ENCODE measurements around the gene BCL2L1.

BCL2L1 gene

DNA sequence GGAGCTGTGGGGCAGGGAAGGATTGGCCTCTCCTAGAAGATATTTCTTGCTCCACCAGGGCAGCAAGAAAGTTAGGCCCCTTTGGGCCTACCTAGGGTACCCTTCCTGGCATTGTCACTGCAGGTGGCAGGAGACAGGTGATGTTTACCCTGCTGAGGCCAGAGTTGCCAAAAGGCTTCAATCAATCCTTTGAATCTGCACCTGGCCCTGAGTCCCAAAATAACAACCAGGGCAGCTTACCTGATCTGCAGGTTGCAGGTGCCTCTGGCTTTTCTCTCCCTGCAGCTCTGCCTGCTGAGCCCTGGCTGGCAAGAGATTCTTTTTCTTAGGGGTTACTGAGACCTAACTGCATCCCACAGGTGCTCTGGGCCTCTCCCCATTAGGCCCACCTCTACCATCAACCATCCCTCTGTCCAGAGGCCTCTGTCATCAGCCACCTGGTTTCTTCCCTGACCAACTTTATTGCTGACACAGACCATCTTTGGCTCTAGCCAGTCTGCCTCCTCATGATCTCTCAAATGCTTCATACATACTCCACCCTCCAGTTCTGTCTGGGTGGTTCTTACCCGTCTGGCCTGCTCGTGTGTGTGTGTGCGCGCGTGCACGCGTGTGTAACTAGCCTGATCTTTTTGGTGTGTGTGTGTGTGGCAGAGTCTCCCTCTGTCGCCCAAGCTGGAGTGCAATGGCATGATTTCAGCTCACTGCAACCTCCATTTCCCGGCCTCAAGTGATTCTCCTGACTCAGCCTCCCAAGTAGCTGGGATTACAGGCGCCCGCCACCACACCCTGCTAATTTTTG lies 13.7 kb downstream of the BCL2L1 start:
- DNase-seq, result no peak

DNA sequence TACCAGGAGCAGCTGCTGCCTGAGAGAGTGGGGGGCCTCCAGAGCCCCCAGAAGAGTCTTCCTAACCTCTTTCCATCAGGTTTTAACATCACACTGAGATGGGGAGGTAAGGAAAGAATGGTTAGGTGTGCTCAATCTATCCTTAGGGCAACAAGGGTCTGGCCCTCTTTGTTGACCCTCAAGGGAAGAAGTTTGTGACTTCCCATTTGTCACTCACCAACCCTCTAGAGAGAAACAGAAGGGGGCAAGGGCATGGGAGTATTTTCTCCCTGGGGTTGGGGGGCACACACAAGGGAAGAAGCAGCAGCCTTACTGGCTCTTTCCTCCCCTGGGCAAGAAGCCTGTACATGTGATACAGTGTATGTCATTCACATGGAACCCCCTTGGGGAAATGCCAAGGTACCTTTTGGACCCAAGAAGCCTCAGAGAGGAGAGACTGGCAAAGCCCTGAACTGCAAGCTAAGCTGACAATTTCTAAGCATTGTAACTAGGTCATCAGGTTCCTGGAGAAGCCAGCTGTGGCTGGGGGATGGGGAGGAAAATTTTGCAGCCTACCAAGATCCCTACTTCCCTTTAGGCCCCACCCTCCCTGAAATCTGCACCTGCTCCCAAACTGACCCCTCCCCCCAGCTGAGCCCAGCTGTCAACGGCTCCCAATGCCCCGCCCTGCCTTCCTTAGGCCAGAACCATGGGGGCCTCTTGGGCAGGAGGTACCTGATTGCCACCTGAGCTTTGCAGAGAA lies 14.5 kb downstream of the BCL2L1 start:
- no peak for DNase-seq

DNA sequence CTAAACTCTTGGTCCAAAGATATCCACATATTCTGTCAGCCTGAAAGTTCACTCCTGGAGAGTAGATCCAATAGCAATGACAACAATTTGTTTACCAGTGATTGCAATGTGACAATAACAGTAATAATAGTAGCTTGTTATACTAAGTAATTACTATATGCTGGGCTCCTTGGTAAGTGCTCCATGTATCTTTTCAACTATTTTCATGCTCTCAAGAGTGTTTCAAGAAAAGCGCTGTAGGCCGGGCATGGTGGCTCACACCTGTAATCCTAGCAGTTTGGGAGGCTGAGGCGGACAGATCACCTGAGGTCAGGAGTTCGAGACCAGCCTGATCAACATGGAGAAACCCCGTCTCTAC lies 15.4 kb downstream of the BCL2L1 start:
- no peak for DNase-seq

DNA sequence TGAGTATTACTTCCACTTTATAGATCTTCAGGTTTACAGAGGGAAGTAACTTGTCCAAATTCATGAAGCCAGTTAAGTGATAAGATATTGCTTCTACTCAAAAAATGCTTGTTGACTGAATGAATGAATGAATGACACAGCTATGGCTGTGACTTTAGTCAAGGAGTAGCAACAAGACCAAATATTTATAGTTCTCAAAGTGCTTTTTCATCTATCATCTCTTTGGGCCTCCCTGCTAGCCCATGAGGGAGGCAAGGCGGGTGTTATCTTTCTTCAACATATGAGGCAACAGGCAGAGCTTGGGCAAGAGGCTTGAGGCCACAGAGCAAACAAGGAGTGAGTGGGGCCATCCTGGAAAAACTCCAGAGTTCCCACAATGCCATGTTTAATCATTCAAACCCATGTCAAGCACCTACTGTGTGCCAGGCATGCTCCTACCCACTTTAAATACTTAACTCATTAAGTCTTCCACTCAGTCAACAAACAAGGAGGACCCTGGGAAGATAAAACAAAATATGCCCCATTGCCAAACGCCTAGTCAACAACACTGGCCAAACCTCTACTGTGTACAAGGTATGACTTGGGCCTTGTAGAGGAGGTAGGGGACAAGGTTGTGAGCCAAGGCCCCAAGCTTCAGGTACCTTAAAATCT lies 15.9 kb downstream of the BCL2L1 start:
- DNase-seq, result no peak

DNA sequence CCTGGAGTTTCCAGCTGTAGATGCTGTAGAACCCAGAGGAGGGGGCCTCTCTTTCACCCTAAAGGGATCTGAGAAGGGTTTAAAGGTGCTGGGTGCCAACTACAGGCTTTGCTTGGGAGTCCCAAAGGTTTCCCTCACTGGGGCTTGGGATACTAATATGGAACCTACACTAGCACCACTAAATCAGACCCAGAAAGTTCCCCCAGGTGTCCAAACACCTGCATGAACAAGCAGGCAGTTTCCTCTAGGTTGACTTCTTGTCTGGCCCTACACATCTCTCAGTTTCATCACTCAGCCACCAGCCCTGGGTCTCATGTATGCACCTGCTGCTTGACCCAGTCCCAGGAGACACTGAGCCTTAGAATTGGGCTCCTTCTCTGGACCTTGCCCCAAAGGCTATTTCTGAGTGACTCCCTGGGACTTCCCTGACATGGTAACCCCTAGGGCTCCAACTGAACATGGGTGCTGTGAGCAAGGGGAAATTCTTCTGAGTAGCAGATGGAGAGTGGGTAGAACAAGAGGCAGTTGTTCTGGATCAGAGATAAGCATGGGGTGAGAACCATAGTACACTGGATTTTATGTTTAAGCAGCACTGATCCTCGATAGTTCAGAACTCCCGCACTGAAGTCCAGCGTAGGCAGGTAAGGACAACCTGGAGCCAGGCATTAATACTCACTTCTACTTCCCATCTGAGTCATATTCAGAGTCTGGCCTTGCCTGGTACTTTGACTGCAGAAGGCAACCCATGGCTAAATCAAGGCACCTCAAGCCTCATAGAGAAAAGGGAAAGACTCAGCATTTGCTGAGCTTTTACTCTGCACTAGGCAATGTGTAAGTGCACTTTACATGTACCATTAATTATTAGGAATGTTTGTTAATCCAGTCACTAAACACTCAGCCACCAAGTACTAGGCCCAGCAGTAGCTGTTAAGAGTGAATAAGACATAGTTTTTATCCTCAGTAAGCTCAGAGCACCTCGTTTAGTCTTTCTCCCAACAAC lies 16.8 kb downstream of the BCL2L1 start:
- DNase-seq, result no peak

DNA sequence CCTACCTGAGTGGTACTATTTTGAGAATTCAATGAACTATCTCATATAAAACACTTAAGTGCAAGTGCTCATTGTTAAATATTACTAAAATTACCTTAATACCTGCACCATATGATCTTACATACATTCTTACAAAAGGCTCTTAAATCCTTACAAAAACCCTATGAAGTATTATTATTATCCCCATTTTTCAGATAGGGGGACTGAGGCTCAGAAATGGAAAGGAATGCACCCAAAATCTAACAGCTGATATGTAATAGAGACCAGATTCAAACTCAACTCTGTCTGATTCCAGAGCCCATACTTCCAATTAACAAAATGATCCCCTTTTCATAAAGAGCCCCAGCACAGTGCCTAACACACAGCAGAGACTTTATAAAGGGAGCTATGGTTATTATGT lies 17.5 kb downstream of the BCL2L1 start:
- no peak for DNase-seq

DNA sequence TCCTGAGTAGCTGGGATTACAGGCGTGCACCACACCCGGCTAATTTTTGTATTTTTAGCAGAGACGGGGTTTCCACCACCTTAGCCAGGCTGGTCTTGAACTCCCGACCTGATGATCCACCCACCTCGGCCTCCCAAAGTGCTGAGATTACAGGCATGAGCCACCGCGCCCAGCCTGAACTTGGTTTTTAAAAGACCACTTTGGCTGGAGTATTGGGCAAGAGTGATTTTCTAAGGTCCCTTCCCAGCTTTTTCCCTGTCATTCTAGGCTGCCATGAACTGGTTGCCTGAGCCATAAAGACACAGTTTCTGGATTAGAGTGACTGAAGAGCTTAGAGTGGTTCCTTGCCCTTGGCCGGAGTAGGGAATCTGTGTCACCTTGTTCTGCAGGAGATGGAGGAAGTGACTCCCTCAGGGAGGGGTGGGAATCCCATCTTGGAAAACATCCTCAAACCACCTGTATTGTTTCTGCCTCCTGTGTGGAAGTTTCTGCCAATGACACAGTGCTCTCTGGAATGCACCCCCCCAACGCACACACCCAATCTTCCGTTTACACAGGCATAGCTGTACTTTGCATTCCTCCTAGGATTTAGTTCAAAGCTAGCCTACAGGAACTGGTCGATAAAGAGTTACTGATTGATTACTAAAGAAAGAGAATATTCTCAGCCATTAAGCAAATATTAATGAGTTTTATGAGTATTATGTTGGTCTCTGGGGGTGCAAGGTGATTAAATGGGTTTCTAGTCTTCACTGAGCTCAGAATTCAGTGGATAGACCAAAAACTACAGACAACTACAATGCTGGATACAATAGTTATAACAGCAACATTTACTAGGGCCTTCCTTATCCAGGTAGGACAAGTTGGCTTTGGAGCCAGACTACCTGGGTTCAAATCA lies 18.2 kb downstream of the BCL2L1 start:
- no peak for DNase-seq

DNA sequence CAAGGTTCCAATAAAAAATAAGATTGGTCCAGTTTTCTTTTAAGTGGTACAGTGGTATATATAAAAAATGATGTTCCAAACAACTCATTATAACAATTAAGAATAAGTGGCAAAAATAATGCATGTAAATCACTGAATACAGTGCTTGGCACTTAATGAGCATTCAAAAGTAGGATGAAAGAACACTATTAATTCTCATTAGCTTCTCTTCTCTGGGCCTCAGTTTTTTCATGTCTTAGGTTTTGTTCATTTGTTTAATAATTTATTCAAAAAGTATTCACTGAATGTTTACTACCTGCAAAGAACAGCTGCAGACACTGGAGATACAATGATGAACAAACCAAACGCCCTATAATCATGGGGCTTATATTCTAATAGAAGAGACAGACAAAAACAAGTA lies 21.1 kb downstream of the BCL2L1 start:
- DNase-seq, result no peak

DNA sequence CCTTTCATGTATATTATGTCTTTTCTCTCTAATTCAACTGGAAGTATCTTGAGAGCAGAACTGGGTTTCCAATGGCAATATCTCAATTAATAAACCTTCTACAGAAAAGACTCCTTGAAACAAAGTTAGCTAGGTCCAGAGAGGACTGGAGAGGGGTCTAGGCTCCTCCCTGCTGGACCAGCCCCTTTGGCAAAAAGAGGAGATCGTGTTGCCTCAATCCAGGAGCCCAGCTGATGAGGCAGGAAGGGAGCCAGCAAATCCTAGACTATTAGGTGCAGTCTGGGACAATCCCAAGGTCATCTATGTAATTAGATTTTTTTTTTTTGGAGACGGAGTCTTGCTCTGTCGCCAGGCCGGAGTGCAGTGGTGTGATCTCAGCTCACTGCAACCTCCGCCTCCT lies 21.9 kb downstream of the BCL2L1 start:
- no peak for DNase-seq

DNA sequence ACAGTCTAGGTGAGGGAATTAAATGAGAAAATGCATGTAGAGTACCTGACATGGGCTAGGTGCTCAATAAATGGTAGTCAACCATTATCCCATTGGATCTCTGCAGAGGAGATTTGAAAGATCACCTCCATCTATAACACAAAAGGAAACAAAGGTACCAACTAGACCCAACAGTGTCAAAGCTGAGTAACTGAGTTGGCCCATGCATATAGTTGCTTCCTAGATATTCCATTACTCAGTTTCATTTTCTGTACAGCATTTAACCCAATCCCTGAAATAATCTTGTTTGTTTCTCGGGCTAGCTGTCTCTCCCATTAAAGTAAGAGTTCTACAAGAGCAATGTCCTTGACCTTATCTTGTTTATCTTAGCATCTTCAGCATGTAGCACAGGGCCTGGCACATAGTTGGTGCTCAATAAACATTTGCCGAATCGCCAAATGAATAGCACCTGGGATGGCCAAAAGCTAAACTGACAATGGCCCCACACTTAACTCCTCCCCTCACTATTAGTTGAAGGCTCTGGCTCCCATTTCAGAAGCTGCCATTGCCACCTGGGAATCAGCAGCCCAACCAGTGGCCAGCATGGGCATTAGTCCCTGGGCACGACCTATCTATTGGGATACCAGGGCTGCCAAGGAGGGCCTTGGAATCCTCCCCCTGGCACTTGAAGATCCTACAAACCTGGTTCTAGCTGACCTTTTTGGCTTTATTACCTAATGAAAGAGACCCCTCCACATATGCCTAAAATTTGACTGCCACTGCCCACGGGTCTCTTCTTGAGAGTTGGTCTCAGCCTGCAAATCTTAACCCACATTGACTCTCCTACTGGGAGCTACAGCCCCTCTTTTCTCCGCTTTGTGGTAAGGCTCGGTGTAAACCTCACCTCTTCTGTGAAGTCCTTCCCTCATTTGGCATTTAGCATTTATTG lies 22.6 kb downstream of the BCL2L1 start:
- no peak for DNase-seq

DNA sequence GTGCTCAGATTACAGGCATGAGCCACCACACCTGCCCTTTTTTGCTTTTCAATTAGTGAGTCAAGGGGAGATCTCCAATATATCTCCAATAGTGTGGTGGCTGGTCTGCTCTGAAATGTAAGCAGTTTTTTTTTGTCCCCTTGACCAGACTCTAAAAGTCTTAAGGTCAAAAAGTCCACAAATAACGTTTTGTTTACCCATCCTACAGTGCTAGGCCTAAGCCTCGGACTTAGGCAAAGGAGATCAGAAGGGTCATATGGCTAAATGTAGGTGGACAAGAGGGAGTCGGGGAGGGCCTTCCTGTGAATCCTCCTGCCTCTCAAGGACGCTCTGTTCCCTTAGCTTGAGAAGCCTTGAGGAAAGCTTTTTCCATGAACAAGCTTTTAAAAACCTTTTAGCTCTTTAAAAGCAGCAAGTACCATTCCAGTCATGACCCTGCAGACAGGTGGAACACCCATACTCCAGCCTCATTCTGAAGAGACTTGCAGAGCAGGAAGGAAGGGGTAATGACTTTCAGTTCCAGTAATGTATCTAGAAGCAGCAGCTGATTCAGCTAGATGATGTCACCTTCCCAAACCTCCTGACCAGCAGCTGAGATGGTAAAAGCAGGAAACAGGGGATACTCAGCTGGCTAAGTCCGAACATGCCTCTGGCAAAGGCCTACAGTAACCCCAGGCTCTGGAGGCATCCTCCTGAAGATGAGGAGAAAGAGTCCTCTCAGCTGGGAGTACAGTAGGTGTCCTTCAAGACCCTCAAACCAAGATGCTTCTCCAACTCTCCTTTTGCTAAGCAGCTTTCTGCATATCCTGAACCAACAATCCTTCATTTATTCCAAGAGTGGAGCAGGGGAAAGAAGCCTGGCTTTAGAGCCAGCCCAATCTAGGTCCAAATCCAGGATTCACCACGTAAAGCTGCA lies 23.6 kb downstream of the BCL2L1 start:
- DNase-seq, result no peak

DNA sequence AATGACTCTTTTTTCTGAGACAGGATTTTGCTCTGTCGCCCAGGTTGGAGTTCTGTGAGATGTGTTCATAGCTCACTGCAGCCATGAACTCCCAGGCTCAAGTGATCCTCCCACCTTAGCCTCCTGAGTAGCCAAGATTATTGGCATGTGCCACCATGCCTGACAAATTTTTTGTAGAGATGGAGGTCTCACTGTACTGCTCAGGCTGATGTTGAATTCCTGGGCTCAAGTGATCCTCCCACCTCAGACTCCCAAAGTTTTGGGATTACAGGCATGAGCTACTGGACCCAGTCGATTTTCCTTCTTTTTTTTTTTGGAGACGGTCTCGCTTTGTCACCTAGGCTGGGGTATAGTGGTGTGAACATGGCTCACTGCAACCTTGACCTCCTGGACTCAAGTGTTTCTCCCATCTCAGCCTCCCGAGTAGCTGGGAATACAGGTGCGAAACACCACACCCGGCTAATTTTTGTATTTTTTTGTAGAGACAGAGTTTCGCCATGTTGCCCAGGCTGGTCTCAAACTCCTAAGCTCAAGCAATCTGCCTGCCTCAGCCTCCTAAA lies 24.3 kb downstream of the BCL2L1 start:
- no peak for DNase-seq

DNA sequence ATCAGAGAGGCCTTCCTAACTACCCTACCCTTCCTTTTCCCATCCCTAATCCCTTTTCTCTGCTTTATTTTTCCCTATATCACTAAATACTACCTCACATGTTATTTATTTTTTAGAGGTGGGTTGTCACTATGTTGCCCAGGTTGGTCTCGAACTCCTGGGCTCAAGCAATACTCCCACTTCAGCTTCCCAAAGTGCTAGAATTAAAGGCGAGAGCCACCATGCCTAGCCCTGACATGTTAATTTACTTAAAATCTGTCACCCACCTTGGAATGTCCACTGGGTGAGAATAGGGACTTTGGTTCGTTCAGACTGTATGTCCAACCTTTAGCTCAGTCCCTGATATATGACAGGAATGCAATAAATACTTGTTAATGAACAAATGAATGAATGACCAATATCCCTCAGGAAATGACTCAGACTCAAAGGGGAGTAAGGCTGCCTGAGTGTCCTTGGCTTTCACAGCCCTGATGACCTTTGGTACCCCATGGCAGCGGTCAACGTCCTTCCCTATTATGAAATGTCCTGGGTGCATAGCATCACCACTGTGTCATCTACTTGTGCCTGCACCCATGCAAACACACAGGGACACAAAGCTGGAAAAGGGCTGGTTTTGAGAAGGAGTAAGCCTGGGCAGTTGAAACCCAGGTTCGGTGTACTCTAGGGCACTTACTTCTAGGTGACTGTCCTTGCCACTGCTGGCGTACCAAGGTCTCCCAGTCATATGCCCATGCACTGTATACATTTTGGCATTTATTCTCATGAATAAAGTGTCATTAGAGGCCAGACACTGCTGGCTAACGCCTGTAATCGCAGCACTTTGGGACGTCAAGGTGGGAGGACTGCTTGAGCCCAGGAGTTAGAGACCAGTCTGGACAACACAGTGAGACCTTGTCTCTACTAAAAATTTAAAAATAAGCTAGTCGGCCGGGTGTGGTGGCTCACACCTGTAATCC lies 26.5 kb downstream of the BCL2L1 start:
- no peak for DNase-seq

DNA sequence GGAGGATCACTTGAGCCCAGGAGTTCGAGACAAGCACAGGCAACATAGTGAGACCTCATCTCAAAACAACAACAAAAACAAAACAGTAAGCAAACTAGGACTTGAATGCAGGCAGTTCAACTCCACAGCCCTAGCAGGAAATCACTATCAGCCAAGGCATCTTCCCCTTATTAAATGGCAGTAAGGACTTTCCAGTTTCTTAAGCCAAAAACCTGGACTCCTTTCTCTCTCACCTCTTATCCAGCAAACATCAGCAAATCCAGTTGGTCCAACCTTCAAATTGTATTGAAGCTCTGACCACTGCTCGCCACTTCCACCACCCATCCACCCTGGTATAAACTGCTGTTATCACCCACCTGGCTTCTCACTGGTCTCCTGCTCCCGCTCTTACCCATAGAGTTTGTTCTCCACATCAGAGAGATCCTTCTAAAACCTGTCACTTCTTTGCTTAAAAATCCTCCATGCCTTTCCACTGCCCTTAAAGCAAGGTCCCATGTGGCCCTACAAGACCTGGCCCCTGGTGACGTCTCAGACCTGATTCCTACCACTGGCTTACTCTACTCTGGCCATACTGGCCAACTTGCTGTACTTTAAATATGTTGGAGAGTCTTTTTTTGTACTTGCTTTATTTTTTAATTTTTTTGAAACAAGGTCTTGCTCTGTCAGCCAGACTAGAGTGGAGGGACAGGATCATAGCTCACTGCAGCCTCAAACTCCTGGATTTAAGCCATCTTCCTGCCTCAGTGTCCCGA lies 27.6 kb downstream of the BCL2L1 start:
- DNase-seq, result no peak

DNA sequence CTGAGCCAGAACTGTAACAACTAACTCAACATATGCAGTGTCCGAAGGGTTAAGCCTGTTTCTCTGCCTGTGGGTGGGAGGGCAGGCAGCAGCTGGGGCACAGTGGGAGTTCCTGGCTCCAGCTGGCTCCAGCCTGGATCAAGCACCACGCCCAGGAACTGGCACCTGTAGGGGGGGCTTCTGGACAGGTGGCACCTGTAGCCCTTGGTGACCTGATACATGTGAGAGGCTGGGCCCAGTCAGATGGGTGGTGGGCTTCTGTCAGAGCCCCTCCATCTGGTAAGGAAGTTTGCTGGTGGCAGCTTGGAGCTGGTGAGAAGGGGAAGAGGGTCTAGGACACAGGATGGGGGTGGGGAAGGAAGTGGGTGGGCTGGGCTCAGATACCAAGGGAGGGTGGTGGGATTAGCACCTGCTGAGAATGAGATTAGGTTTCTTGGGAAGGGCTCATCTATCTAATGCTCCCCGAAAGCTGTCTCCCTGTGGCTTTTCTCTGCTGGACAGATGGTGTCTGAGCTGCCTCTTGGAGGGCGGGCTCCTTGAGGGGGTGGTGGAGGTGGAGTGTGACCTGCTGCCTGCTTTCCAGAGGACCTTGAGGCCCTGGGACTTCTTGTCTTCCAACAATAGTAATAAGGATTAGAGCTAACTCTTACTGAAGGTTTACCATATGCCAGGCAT lies 28.5 kb downstream of the BCL2L1 start:
- no peak for DNase-seq

DNA sequence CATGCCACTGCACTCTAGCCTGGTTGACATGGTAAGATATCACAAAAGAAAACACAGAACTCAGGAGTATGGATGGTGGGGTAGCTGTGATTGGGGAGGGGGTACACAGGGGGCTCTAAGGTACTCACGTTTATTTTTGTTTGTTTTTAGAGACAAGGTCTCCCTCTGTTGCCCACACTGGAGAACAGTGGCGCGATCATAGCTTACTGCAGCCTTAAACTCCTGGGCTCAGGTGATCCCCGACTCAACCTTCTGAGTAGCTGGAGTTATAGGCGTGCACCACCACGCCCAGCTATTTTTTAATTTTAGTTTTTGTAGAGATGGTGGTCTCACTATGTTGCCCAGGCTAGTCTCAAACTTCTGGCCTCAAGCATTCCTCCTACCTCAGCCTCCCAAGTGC lies 29.3 kb downstream of the BCL2L1 start:
- DNase-seq, result no peak
